ENCODE results near the gene CDC40. TPM values are rescaled to one million over a fixed set of nuclear protein-coding genes. Genes with fewer than 3 reads are reported as not detected.

The CDC40 gene
- total RNA-seq, 1 experiment from 2014 or later, result 22.7 TPM

DNA sequence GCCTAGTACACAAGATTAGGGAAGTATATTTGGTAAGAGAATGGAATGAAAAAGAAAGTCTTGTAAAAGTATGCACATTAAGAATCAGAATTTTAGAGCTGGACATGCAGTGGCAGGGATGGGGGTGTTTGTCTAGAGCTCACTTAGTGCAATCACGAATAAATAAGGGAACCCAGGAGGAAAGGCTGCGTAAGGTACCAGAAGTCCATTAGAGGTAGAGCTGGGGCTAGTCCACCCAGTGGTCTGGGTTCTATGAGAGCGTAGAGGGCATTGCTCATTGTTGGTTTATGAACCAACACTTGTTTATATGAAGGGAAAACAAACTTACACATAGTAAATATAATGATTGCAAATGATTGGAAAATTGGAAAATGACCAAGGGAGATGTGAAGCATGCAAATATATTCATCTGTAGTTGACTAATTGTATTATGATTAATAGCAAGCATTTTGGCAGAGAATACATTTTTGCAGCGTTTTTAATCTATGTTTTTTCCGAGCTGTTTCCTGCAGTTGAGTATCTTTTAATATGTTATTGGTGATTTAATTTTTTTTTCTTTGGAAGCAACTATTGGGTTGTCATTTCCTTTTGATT lies 3.2 kb downstream of the CDC40 start:
- intact Hi-C loops (cut with micrococcal nuclease; ENCODE audit: unreplicated experiment), result no loop called here
- H3K4me3 Mint-ChIP-seq (ENCODE audit: low read depth, unreplicated experiment), result no peak overlapping the region
- H3K9me3 Mint-ChIP-seq (ENCODE audit: low read depth, unreplicated experiment), result no peaks in the 10 kb centered on the region
- no peaks in the 10 kb centered on the region for H3K27me3 Mint-ChIP-seq (ENCODE audit: unreplicated experiment)
- no peak for DNase-seq
- TF ChIP-seq, protein P1, sequence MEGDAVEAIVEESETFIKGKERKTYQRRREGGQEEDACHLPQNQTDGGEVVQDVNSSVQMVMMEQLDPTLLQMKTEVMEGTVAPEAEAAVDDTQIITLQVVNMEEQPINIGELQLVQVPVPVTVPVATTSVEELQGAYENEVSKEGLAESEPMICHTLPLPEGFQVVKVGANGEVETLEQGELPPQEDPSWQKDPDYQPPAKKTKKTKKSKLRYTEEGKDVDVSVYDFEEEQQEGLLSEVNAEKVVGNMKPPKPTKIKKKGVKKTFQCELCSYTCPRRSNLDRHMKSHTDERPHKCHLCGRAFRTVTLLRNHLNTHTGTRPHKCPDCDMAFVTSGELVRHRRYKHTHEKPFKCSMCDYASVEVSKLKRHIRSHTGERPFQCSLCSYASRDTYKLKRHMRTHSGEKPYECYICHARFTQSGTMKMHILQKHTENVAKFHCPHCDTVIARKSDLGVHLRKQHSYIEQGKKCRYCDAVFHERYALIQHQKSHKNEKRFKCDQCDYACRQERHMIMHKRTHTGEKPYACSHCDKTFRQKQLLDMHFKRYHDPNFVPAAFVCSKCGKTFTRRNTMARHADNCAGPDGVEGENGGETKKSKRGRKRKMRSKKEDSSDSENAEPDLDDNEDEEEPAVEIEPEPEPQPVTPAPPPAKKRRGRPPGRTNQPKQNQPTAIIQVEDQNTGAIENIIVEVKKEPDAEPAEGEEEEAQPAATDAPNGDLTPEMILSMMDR (IDR thresholded peaks at IDR 0.05; ENCODE audit: unreplicated experiment), result no peak
- no peaks in the 10 kb centered on the region for H3K4me1 Mint-ChIP-seq (ENCODE audit: low read depth, unreplicated experiment)
- CTCF ChIA-PET, result no interaction called here
- H3K27ac Mint-ChIP-seq (ENCODE audit: unreplicated experiment), result no peak overlapping the region
- no TSS peak for BruUV-seq (replicated peaks)
- no peaks in the 10 kb centered on the region for H3K36me3 Mint-ChIP-seq (ENCODE audit: insufficient read depth, unreplicated experiment)

DNA sequence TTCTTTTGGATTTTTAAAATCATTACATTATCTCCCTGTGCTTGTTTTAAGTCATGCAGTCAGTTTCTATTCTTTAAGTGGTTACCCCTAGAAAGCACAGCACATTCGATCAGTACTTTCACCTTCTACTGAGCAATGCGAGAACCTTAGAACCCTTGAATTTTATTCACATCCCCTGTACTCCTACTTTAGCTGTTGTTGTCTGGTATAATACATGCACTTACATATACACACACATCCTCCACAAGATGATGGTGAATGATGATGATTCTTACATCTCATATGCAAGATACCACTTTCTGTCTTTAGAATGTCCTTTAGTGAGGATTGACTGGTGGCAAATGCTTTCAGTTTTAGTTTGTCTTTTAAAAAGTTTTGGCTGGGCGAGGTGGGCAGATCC lies 5.7 kb downstream of the CDC40 start:
- intact Hi-C loops (cut with micrococcal nuclease; ENCODE audit: unreplicated experiment), result no loop called here
- H3K27me3 Mint-ChIP-seq (ENCODE audit: unreplicated experiment), result no peaks in the 10 kb centered on the region
- no peaks in the 10 kb centered on the region for H3K4me1 Mint-ChIP-seq (ENCODE audit: low read depth, unreplicated experiment)
- TF ChIP-seq, protein P1 (IDR thresholded peaks at IDR 0.05; ENCODE audit: unreplicated experiment), result no peak
- CTCF ChIA-PET, result no interaction called here
- no TSS peak for BruUV-seq (replicated peaks)
- H3K9me3 Mint-ChIP-seq (ENCODE audit: low read depth, unreplicated experiment), result no peaks in the 10 kb centered on the region
- no peak for DNase-seq
- no peaks in the 10 kb centered on the region for H3K36me3 Mint-ChIP-seq (ENCODE audit: insufficient read depth, unreplicated experiment)
- no peak overlapping the region for H3K27ac Mint-ChIP-seq (ENCODE audit: unreplicated experiment)
- H3K4me3 Mint-ChIP-seq (ENCODE audit: low read depth, unreplicated experiment), result no peak overlapping the region

DNA sequence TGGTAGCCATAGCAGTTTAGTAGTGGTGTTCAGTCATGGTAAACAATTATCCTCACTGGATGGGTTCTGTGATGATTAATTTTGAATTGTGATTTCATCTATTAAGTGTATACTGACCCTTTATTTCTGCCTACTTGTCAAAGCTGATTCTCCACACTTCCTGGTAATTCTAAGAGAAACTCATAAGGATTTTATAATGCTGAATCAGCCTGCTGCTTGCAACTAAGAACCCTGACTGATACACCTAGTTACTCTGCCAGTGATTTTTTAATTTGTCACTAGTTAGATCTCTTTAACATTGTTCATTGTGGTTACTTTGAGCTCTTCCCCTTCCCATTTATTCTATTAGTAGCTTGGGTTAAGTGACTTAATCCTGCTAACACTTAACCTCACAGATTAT lies 8.6 kb downstream of the CDC40 start:
- no peak for DNase-seq
- intact Hi-C loops (cut with micrococcal nuclease; ENCODE audit: unreplicated experiment), result no loop called here
- TF ChIP-seq, protein P1 (IDR thresholded peaks at IDR 0.05; ENCODE audit: unreplicated experiment), result no peak
- Mint-ChIP-seq H3K27ac (ENCODE audit: unreplicated experiment) (no peak overlapping the region), H3K4me1 (ENCODE audit: low read depth, unreplicated experiment) (no peaks in the 10 kb centered on the region), H3K4me3 (ENCODE audit: low read depth, unreplicated experiment) (no peak overlapping the region), H3K27me3 (ENCODE audit: unreplicated experiment) (no peaks in the 10 kb centered on the region), H3K36me3 (ENCODE audit: insufficient read depth, unreplicated experiment) (no peaks in the 10 kb centered on the region), H3K9me3 (ENCODE audit: low read depth, unreplicated experiment) (no peaks in the 10 kb centered on the region)
- BruUV-seq (replicated peaks), result no TSS peak
- CTCF ChIA-PET, result no interaction called here

DNA sequence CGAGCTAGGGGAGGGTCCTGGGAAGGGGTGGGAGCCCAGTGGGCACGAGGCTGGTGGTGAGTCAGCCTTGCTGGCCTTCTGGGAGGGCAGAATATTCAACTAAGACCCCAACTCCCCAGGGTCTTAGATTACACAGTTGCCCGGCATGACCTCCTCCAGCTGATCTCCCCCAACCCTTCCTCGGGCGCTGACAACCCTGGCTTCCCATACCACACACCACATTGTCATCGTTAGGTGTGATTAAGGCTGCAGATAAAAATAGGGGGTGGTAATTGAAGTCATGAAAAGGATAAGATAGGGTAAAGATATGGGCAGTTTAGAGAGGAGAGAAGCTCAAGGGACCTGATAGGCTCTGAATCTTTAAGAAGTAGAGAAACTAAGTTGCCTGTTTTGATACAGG lies 10.5 kb downstream of the CDC40 start:
- Mint-ChIP-seq H3K36me3 (ENCODE audit: insufficient read depth, unreplicated experiment) (no peaks in the 10 kb centered on the region), H3K4me3 (ENCODE audit: low read depth, unreplicated experiment) (no peak overlapping the region), H3K4me1 (ENCODE audit: low read depth, unreplicated experiment) (no peaks in the 10 kb centered on the region), H3K9me3 (ENCODE audit: low read depth, unreplicated experiment) (no peaks in the 10 kb centered on the region), H3K27me3 (ENCODE audit: unreplicated experiment) (no peaks in the 10 kb centered on the region), H3K27ac (ENCODE audit: unreplicated experiment) (no peak overlapping the region)
- intact Hi-C loops (cut with micrococcal nuclease; ENCODE audit: unreplicated experiment), result no loop called here
- CTCF ChIA-PET, result no interaction called here
- no TSS peak for BruUV-seq (replicated peaks)
- no peak for DNase-seq
- TF ChIP-seq, protein P1 (IDR thresholded peaks at IDR 0.05; ENCODE audit: unreplicated experiment), result no peak
